ENCODE data around the gene NIT1. TPM values are rescaled to one million over a fixed set of nuclear protein-coding genes. Genes with fewer than 3 reads are reported as not detected.

NIT1 gene
- total and polyA plus RNA-seq, 9 of the 15 experiments (the other 6 are each of a cell fraction or from before 2014, with no cell fraction given): 18.4 to 76.0 (median 33.7) TPM

DNA sequence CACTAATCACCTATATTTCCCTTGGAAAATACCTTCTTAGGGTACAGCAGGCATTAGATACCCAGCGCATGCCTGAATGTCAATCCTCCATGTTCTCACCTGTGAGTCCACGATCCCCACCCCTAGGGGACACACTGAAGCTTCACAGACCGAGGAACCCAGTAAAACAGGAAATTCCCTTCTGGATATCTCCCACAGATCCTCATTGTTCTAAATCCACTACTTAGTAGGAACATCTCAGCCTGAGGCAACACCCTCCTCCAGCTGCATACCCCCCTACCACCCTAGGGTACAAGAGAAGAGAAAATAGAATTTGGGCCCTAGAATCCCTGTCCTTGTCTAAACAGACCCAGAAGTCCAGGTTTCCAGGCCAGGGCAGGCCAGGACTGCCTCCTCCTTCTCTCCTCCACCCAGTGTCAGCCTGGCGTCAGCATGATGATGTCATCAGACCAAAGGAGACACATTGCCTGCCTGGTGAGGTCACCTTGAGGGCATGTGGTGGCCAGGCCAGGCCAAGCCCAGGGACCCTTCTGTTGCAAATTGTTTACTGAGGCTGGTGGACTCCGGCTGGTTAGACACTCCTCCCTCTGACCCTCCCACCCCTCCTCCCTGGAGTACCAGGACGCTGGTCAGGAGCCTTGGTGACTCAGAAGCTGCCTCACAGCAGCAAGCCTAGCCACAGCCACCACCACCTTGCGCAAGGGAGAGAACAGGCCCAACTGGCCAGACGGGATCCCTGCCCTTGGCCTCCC, 34.7 kb upstream of the NIT1 start (continued):
- TF ChIP-seq, protein P1, sequence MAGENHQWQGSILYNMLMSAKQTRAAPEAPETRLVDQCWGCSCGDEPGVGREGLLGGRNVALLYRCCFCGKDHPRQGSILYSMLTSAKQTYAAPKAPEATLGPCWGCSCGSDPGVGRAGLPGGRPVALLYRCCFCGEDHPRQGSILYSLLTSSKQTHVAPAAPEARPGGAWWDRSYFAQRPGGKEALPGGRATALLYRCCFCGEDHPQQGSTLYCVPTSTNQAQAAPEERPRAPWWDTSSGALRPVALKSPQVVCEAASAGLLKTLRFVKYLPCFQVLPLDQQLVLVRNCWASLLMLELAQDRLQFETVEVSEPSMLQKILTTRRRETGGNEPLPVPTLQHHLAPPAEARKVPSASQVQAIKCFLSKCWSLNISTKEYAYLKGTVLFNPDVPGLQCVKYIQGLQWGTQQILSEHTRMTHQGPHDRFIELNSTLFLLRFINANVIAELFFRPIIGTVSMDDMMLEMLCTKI (IDR thresholded peaks at IDR 0.05; ENCODE audit: partially characterized antibody): no peak
- TF ChIP-seq, protein P2, sequence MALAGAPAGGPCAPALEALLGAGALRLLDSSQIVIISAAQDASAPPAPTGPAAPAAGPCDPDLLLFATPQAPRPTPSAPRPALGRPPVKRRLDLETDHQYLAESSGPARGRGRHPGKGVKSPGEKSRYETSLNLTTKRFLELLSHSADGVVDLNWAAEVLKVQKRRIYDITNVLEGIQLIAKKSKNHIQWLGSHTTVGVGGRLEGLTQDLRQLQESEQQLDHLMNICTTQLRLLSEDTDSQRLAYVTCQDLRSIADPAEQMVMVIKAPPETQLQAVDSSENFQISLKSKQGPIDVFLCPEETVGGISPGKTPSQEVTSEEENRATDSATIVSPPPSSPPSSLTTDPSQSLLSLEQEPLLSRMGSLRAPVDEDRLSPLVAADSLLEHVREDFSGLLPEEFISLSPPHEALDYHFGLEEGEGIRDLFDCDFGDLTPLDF (CRISPR knock-in tag; IDR thresholded peaks at IDR 0.05): no peak
- no peak for TF ChIP-seq SRSF9 (IDR thresholded peaks at IDR 0.05; ENCODE audit: borderline replicate concordance, low read depth, low read length)
- peak; percentile 67; the same call in 1 of the 2 replicates for TF ChIP-seq ZNF584 (CRISPR knock-in tag; IDR thresholded peaks at IDR 0.05; ENCODE audit: low read depth)
- TF ChIP-seq ZNF717 (CRISPR knock-in tag; IDR thresholded peaks at IDR 0.05): no peak
- TF ChIP-seq, protein P3, sequence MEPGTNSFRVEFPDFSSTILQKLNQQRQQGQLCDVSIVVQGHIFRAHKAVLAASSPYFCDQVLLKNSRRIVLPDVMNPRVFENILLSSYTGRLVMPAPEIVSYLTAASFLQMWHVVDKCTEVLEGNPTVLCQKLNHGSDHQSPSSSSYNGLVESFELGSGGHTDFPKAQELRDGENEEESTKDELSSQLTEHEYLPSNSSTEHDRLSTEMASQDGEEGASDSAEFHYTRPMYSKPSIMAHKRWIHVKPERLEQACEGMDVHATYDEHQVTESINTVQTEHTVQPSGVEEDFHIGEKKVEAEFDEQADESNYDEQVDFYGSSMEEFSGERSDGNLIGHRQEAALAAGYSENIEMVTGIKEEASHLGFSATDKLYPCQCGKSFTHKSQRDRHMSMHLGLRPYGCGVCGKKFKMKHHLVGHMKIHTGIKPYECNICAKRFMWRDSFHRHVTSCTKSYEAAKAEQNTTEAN (CRISPR knock-in tag; IDR thresholded peaks at IDR 0.05): no peak
- no peak for TF ChIP-seq PHB (CRISPR knock-in tag; IDR thresholded peaks at IDR 0.05)
- TF ChIP-seq HDAC1 (IDR thresholded peaks at IDR 0.05): no peak
- TF ChIP-seq, protein P4, sequence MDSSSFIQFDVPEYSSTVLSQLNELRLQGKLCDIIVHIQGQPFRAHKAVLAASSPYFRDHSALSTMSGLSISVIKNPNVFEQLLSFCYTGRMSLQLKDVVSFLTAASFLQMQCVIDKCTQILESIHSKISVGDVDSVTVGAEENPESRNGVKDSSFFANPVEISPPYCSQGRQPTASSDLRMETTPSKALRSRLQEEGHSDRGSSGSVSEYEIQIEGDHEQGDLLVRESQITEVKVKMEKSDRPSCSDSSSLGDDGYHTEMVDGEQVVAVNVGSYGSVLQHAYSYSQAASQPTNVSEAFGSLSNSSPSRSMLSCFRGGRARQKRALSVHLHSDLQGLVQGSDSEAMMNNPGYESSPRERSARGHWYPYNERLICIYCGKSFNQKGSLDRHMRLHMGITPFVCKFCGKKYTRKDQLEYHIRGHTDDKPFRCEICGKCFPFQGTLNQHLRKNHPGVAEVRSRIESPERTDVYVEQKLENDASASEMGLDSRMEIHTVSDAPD (CRISPR knock-in tag; IDR thresholded peaks at IDR 0.05): no peak
- TF ChIP-seq ZFP1 (CRISPR knock-in tag; IDR thresholded peaks at IDR 0.05): no peak
- no peak for TF ChIP-seq HDAC6 (IDR thresholded peaks at IDR 0.05; ENCODE audit: low read depth, low read length)
- TF ChIP-seq, protein P5, sequence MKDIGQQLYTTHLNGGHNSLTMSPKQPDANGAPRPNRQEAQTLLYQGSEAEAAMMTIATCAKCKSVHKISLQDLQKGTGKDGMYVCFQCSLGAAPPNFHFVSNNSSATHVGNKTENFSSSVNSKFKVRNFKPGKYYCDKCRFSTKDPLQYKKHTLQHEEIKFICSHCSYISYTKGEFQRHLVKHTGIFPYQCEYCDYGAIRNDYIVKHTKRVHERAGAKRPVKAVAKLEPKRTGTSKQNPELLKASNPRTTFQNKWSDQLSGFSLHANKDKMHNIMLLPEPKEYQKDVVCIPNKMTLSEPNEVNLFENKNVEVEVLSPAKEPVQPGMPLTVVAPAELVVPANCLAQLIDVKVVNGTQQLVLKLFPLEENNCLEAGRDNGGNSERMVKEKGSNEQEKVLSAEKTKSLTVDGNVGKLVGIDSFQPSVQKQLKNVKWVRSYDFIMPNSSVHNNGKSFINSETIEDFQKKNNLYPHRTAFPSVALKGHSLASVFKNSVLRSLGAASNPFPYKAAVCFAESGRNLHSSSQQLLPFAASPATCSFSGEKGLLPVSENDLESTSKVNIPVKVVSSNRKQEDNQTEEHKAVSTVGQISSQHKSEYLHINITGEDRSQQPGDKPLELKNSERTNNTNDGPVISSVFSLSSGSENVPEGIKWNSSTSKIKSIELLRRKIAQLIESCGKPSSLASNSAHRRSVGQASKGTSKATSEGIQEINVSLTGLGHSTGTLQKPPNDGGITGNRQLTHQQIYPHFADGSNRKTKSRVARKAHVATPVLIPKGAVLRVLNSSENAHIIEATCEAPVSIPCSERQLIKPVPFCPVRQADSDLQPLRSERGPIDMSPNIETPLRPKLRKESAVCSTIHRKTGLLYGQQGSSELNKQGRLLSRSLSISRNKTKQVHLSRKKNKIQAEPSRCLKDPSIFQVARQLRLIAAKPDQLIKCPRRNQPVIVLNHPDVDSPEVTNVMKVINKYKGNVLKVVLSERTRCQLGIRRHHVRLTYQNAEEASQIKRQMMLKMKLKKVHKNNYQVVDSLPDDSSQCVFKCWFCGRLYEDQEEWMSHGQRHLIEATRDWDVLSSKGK (CRISPR knock-in tag; IDR thresholded peaks at IDR 0.05): no peak
- TF ChIP-seq SNRNP70 (optimal IDR thresholded peaks at IDR 0.05; ENCODE audit: low read depth, low read length): no peak
- TF ChIP-seq, protein P6, sequence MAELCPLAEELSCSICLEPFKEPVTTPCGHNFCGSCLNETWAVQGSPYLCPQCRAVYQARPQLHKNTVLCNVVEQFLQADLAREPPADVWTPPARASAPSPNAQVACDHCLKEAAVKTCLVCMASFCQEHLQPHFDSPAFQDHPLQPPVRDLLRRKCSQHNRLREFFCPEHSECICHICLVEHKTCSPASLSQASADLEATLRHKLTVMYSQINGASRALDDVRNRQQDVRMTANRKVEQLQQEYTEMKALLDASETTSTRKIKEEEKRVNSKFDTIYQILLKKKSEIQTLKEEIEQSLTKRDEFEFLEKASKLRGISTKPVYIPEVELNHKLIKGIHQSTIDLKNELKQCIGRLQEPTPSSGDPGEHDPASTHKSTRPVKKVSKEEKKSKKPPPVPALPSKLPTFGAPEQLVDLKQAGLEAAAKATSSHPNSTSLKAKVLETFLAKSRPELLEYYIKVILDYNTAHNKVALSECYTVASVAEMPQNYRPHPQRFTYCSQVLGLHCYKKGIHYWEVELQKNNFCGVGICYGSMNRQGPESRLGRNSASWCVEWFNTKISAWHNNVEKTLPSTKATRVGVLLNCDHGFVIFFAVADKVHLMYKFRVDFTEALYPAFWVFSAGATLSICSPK (IDR thresholded peaks at IDR 0.05; ENCODE audit: borderline replicate concordance): no peak

All from K562 (cell line).